SH-SY5Y (cell line): ENCODE results near the gene RFC4.

ENCODE experiments used
- GATA2 ChIP-seq: IDR thresholded peaks from 2 replicates; pipeline ENCODE4 v1.6.1; 2011; ENCODE audit warnings: mild to moderate bottlenecking, low read depth, low read length
- GATA3 ChIP-seq: IDR thresholded peaks from 2 replicates; pipeline ENCODE4 v1.6.1; 2011; ENCODE audit warnings: low read depth, mild to moderate bottlenecking, low read length, moderate library complexity

- TF ChIP-seq GATA3, result no peak
- TF ChIP-seq GATA2, result no peak
These were observed 25.5 kb upstream of the RFC4 start for GRCh38 chr3:186831798-186832197.
